ENCODE measurements around the gene THSD7A. TPM values are rescaled to one million over a fixed set of nuclear protein-coding genes. Genes with fewer than 3 reads are reported as not detected.

The THSD7A gene
- total RNA-seq, 2 experiments from 2014 or later = not detected

- Mint-ChIP-seq H3K27ac (no peak overlapping the region), H3K4me1 (ENCODE audit: low read depth) (no peaks in the 10 kb centered on the region), H3K36me3 (no peaks in the 10 kb centered on the region), H3K9me3 (peaks cover 3% of the 10 kb centered on the region), H3K27me3 (no peaks in the 10 kb centered on the region), H3K4me3 (no peak overlapping the region)
- intact Hi-C loops (cut with micrococcal nuclease) = no loop called here
- CTCF ChIA-PET = no interaction called here
- no peak for DNase-seq
- POLR2A ChIA-PET = no interaction called here
Measured at GRCh38 chr7:11403781-11404180, 428.2 kb downstream of the THSD7A start.

DNA sequence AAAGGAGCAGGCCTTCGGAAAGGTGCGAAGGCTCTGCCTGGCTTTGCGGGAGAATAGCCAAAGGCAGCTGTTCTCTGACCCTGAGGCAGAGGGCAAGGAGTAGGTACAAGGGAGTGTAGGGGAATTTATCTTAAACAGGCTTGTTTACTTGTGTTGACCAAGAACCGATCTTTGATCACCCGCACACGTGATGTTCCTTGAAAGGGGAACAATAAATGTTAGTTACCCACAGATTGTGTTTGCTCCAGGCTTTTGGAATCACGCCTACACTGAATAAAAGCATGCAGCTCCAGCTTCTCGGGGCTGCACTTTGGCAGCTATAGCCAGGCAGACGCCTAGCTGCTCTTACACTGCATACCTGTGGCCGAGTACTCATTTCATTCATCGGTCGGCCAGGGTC, 437.6 kb downstream of the THSD7A start:
- CTCF ChIA-PET = no interaction called here
- Mint-ChIP-seq H3K9me3 (peaks cover 11% of the 10 kb centered on the region), H3K36me3 (no peaks in the 10 kb centered on the region), H3K27ac (no peak overlapping the region), H3K27me3 (no peaks in the 10 kb centered on the region), H3K4me1 (ENCODE audit: low read depth) (no peaks in the 10 kb centered on the region), H3K4me3 (no peak overlapping the region)
- POLR2A ChIA-PET = no interaction called here
- intact Hi-C loops (cut with micrococcal nuclease) = no loop called here
- DNase-seq = no peak

- Mint-ChIP-seq H3K4me1 (ENCODE audit: low read depth) (no peaks in the 10 kb centered on the region), H3K27ac (no peak overlapping the region), H3K4me3 (no peak overlapping the region), H3K27me3 (no peaks in the 10 kb centered on the region), H3K9me3 (no peaks in the 10 kb centered on the region), H3K36me3 (no peaks in the 10 kb centered on the region)
- POLR2A ChIA-PET = no interaction called here
- CTCF ChIA-PET = no interaction called here
- no peak for DNase-seq
- intact Hi-C loops (cut with micrococcal nuclease) = no loop called here
Measured at GRCh38 chr7:11379641-11380040, 452.4 kb downstream of the THSD7A start.

DNA sequence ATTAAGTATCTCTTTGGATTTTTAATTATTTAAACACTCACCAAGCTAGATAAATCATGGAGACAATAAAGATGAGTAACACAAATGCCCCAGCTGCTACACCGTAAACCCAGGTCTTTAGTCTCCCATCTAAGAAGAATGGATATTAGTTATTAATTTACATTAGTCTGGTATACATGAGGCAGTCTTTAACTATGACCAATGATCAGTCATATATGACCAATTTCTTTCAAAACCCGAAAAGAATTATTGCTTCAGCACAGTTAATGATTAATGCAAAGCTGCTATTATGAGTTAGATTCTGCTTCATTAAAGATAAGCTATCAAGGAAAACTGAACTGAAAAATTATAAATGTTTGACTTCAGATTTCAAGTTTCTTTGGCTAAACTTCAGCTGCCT, 455.5 kb downstream of the THSD7A start:
- POLR2A ChIA-PET = no interaction called here
- no peak overlapping the region for H3K27ac Mint-ChIP-seq

GRCh38 chr7:11374629-11375028, 457.4 kb downstream of the THSD7A start:
- Mint-ChIP-seq H3K36me3 (no peaks in the 10 kb centered on the region), H3K27me3 (peaks cover 3% of the 10 kb centered on the region), H3K9me3 (no peaks in the 10 kb centered on the region), H3K27ac (no peak overlapping the region), H3K4me3 (no peak overlapping the region), H3K4me1 (ENCODE audit: low read depth) (no peaks in the 10 kb centered on the region)
- CTCF ChIA-PET = interaction anchor here (0.6 kb wide), 1 partner anchor 733 kb away, joined by 4 read pairs; no protein-coding TSS in a partner anchor
- DNase-seq = no peak
- POLR2A ChIA-PET = no interaction called here
- intact Hi-C loops (cut with micrococcal nuclease) = no loop called here

More for the DNA sequence above, 455.5 kb downstream of the THSD7A start:
- no peak for DNase-seq
- no peaks in the 10 kb centered on the region for H3K9me3 Mint-ChIP-seq
- H3K4me1 Mint-ChIP-seq (ENCODE audit: low read depth) = no peaks in the 10 kb centered on the region
- no peak overlapping the region for H3K4me3 Mint-ChIP-seq
- no peaks in the 10 kb centered on the region for H3K27me3 Mint-ChIP-seq
- CTCF ChIA-PET = no interaction called here
- intact Hi-C loops (cut with micrococcal nuclease) = no loop called here
- H3K36me3 Mint-ChIP-seq = no peaks in the 10 kb centered on the region

GRCh38 chr7:11373546-11374142, 458.4 kb downstream of the THSD7A start:
- Mint-ChIP-seq H3K4me1 (ENCODE audit: low read depth) (no peaks in the 10 kb centered on the region), H3K4me3 (no peak overlapping the region), H3K27me3 (peaks cover 3% of the 10 kb centered on the region), H3K9me3 (no peaks in the 10 kb centered on the region), H3K27ac (no peak overlapping the region), H3K36me3 (no peaks in the 10 kb centered on the region)
- no peak for DNase-seq
- ChIA-PET CTCF (no interaction called here), POLR2A (no interaction called here)
- intact Hi-C loops (cut with micrococcal nuclease) = no loop called here

GRCh38 chr7:11369696-11370095, 462.3 kb downstream of the THSD7A start:
- no peaks in the 10 kb centered on the region for H3K9me3 Mint-ChIP-seq
- H3K27me3 Mint-ChIP-seq = peaks cover 4% of the 10 kb centered on the region
- no peak overlapping the region for H3K4me3 Mint-ChIP-seq
- intact Hi-C loops (cut with micrococcal nuclease) = no loop called here
- ChIA-PET POLR2A (no interaction called here), CTCF (no interaction called here)
- H3K27ac Mint-ChIP-seq = no peak overlapping the region
- no peaks in the 10 kb centered on the region for H3K4me1 Mint-ChIP-seq (ENCODE audit: low read depth)
- DNase-seq = no peak
- no peaks in the 10 kb centered on the region for H3K36me3 Mint-ChIP-seq

GRCh38 chr7:11366118-11366517, 465.9 kb downstream of the THSD7A start:
- peaks cover 1% of the 10 kb centered on the region for H3K27me3 Mint-ChIP-seq
- no peak overlapping the region for H3K4me3 Mint-ChIP-seq
- H3K27ac Mint-ChIP-seq = no peak overlapping the region
- intact Hi-C loops (cut with micrococcal nuclease) = no loop called here
- no peak for DNase-seq
- CTCF ChIA-PET = no interaction called here
- H3K4me1 Mint-ChIP-seq (ENCODE audit: low read depth) = no peaks in the 10 kb centered on the region
- H3K9me3 Mint-ChIP-seq = no peaks in the 10 kb centered on the region
- POLR2A ChIA-PET = no interaction called here
- no peaks in the 10 kb centered on the region for H3K36me3 Mint-ChIP-seq

- Mint-ChIP-seq H3K4me1 (ENCODE audit: low read depth) (no peaks in the 10 kb centered on the region), H3K9me3 (no peaks in the 10 kb centered on the region), H3K4me3 (no peak overlapping the region), H3K27ac (no peak overlapping the region), H3K27me3 (no peaks in the 10 kb centered on the region), H3K36me3 (no peaks in the 10 kb centered on the region)
- CTCF ChIA-PET = no interaction called here
- intact Hi-C loops (cut with micrococcal nuclease) = no loop called here
- DNase-seq = no peak
- POLR2A ChIA-PET = no interaction called here
Measured at GRCh38 chr7:11358637-11359036, 473.4 kb downstream of the THSD7A start.

- H3K36me3 Mint-ChIP-seq = no peaks in the 10 kb centered on the region
- H3K9me3 Mint-ChIP-seq = no peaks in the 10 kb centered on the region
- H3K4me3 Mint-ChIP-seq = no peak overlapping the region
- H3K4me1 Mint-ChIP-seq (ENCODE audit: low read depth) = no peaks in the 10 kb centered on the region
- peaks cover 5% of the 10 kb centered on the region for H3K27me3 Mint-ChIP-seq
- no peak for DNase-seq
- CTCF ChIA-PET = interaction anchor here (1.7 kb wide), 1 partner anchor 10 kb away, joined by 7 read pairs; no protein-coding TSS in a partner anchor
- POLR2A ChIA-PET = no interaction called here
- no peak overlapping the region for H3K27ac Mint-ChIP-seq
- intact Hi-C loops (cut with micrococcal nuclease) = no loop called here
Measured at GRCh38 chr7:11355399-11356005, 476.5 kb downstream of the THSD7A start.

GRCh38 chr7:11346302-11346701, 485.7 kb downstream of the THSD7A start:
- Mint-ChIP-seq H3K4me1 (ENCODE audit: low read depth) (peaks cover 7% of the 10 kb centered on the region), H3K9me3 (no peaks in the 10 kb centered on the region), H3K27me3 (peaks cover 10% of the 10 kb centered on the region), H3K27ac (no peak overlapping the region), H3K36me3 (no peaks in the 10 kb centered on the region), H3K4me3 (no peak overlapping the region)
- ChIA-PET POLR2A (no interaction called here), CTCF (interaction anchor here (1.0 to 2.3 kb wide), 2 partner anchors 10 kb away, joined by 3 to 7 read pairs; no protein-coding TSS in a partner anchor)
- DNase-seq = no peak
- intact Hi-C loops (cut with micrococcal nuclease) = loop anchor here (10.0 kb wide), 1 partner anchor 1192 kb away; no protein-coding TSS in a partner anchor

GRCh38 chr7:11345621-11346020, 486.4 kb downstream of the THSD7A start:
- Mint-ChIP-seq H3K36me3 (no peaks in the 10 kb centered on the region), H3K4me3 (no peak overlapping the region), H3K4me1 (ENCODE audit: low read depth) (peaks cover 7% of the 10 kb centered on the region), H3K9me3 (no peaks in the 10 kb centered on the region), H3K27me3 (peaks cover 10% of the 10 kb centered on the region), H3K27ac (no peak overlapping the region)
- no peak for DNase-seq
- ChIA-PET POLR2A (no interaction called here), CTCF (interaction anchor here (0.9 to 2.3 kb wide), 3 partner anchors 9 to 134 kb away, joined by 3 to 7 read pairs (median 4); no protein-coding TSS in a partner anchor)
- intact Hi-C loops (cut with micrococcal nuclease) = loop anchor here (10.0 kb wide), 1 partner anchor 1191 kb away; no protein-coding TSS in a partner anchor
